UCSD-AML1 (cell line): ENCODE measurements around the gene PNMA8C.
"Not testable (repeated sequence)": the region's sequence is repeated elsewhere in the genome, so short reads cannot be mapped to it uniquely, and the experiment has no call there.

ENCODE experiments used
- DNase-seq: peaks from one replicate; lab custom pipeline; 2025; ENCODE audit not compliant: unreplicated experiment; lab: John Stamatoyannopoulos, UW

PNMA8C gene

GRCh38 chr19:46411925-46412649 lies 16.6 kb downstream of the PNMA8C start:
- no peak for DNase-seq

- no peak for DNase-seq
These were observed 17.4 kb downstream of the PNMA8C start for GRCh38 chr19:46411088-46411924.

GRCh38 chr19:46410205-46411087 lies 18.3 kb downstream of the PNMA8C start:
- DNase-seq: no peak

GRCh38 chr19:46409191-46409590 lies 19.5 kb downstream of the PNMA8C start:
- DNase-seq: no peak

- DNase-seq: no peak
These were observed 20.1 kb downstream of the PNMA8C start for GRCh38 chr19:46408664-46409039.

GRCh38 chr19:46407856-46408663 lies 20.7 kb downstream of the PNMA8C start:
- no peak for DNase-seq

- no peak for DNase-seq
These were observed 21.8 kb downstream of the PNMA8C start for GRCh38 chr19:46406976-46407375.

- no peak for DNase-seq
These were observed 23.8 kb downstream of the PNMA8C start for GRCh38 chr19:46404753-46405468.

GRCh38 chr19:46404055-46404752 lies 24.5 kb downstream of the PNMA8C start:
- peak; percentile 30 for DNase-seq

- no peak for DNase-seq
These were observed 26.0 kb downstream of the PNMA8C start for GRCh38 chr19:46402725-46403124.

- not testable (repeated sequence) for DNase-seq
These were observed 30.8 kb downstream of the PNMA8C start for GRCh38 chr19:46397801-46398479.

- DNase-seq: no peak
These were observed 34.3 kb downstream of the PNMA8C start for GRCh38 chr19:46394402-46394797.

- DNase-seq: no peak
These were observed 35.0 kb downstream of the PNMA8C start for GRCh38 chr19:46393456-46394401.

GRCh38 chr19:46392837-46393236 lies 35.9 kb downstream of the PNMA8C start:
- no peak for DNase-seq

- DNase-seq: no peak
These were observed 36.4 kb downstream of the PNMA8C start for GRCh38 chr19:46392252-46392801.

GRCh38 chr19:46391296-46392251 lies 37.2 kb downstream of the PNMA8C start:
- no peak for DNase-seq
